GM06990 (cell line): ENCODE data around the gene ABCA9.
"Not testable (repeated sequence)": the region's sequence is repeated elsewhere in the genome, so short reads cannot be mapped to it uniquely, and the experiment has no call there.

Experiments
- DNase-seq: peaks from one replicate; pipeline ENCODE4 v3.0.0-alpha.2; 2011; ENCODE audit not compliant: insufficient read length; ENCODE audit errors: extremely low read depth
- H3K27me3 ChIP-seq: replicated peaks from 2 replicates; pipeline ENCODE4 v1.6.0; 2011; ENCODE audit warnings: low read length; ENCODE audit not compliant: control insufficient read depth, insufficient read depth
- H3K36me3 ChIP-seq: 2 replicates; pipeline ENCODE4 v1.5.1; 2011; ENCODE audit warnings: low read length; ENCODE audit not compliant: control insufficient read depth, insufficient read depth
- H3K4me3 ChIP-seq: replicated peaks from 2 replicates; pipeline ENCODE4 v1.5.1; 2011; ENCODE audit warnings: low read depth, mild to moderate bottlenecking, control low read depth, low read length
- TF ChIP-seq, protein P1 (sequence below): IDR thresholded peaks from 2 replicates; pipeline ENCODE4 v1.5.1; 2011; ENCODE audit warnings: low read length, control low read depth, mild to moderate bottlenecking, inconsistent platforms; ENCODE audit not compliant: insufficient read depth, poor library complexity, severe bottlenecking

ABCA9 gene

DNA sequence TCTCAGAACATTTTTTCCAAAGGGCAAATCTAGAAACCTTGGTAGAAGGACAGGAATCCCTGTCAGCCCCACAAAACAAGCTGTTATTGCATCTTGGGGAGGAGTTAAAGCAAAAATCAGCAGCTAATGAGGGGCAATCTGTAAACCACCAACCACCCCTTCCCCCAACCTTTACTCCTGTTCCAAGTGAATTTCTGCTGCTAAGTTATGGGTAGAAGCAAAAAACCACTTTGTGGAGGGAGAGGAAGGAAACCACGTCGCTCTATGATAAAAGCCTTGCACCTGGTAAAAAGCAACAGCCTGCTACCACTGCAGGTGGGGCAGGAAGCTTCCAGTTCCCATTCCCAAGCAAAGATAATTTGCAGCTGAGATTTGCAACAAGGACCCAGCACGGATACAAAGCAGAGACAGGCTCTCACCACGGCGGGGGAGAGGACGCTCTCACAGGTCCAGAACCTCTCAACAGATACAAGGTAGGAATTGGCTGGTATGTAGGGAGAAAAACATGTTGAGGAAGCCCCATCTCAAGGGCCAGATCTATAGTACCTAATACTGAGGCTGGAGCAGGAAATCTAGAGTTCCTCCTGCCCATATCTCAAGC is 116.2 kb downstream of the ABCA9 start:
- H3K4me3 ChIP-seq = no peak overlapping the region
- no peaks in the 10 kb centered on the region for H3K36me3 ChIP-seq
- no peaks in the 10 kb centered on the region for H3K27me3 ChIP-seq
- no peak for DNase-seq
- TF ChIP-seq, protein P1, sequence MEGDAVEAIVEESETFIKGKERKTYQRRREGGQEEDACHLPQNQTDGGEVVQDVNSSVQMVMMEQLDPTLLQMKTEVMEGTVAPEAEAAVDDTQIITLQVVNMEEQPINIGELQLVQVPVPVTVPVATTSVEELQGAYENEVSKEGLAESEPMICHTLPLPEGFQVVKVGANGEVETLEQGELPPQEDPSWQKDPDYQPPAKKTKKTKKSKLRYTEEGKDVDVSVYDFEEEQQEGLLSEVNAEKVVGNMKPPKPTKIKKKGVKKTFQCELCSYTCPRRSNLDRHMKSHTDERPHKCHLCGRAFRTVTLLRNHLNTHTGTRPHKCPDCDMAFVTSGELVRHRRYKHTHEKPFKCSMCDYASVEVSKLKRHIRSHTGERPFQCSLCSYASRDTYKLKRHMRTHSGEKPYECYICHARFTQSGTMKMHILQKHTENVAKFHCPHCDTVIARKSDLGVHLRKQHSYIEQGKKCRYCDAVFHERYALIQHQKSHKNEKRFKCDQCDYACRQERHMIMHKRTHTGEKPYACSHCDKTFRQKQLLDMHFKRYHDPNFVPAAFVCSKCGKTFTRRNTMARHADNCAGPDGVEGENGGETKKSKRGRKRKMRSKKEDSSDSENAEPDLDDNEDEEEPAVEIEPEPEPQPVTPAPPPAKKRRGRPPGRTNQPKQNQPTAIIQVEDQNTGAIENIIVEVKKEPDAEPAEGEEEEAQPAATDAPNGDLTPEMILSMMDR = no peak

DNA sequence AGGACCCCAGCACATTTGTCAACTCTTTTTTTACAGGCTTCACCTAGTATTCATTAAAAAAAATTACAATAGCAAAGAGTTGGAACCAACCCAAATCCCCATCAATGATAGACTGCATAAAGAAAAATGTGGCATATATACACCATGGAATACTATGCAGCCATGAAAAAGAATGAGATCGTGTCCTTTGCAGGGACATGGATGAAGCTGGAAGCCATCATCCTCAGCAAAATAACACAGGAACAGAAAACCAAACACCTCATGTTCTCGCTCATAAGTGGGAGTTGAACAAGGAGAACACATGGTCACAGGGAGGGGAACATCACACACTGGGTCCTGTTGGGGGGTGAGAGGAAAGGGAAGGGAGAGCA is 116.9 kb downstream of the ABCA9 start:
- DNase-seq, H3K4me3 ChIP-seq, H3K27me3 ChIP-seq, H3K36me3 ChIP-seq: not testable (repeated sequence)

DNA sequence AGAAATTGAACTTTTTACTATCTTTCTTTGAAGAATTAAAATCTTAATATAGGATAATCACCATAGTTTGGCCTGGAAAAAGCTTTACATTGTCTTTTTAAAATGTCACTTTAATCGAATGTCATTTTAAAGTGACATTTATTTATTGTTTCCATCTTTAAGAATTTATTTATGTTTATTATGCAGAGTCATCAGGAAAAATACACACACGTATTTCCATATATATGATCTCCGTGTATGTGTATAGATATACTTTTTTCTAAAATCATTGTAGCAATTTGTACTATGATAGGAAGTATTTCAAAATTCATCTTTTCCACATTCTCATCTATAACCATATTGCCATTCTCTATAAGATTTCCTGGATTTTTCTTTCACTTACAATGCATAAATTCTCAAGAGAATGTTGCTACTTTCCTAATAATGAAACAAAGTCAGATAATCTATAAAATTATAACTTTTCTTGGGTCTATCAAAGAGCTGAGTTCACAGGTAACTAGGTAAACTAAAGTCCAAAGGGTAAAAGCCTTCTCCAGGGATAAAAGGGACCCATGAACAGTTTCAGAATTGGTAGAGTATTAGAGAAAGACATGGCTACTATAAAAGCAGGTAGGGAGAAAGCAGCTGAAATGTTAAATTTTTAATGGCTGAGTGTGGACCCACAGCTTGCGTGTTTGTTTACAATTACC is 117.5 kb downstream of the ABCA9 start:
- no peak overlapping the region for H3K4me3 ChIP-seq
- H3K27me3 ChIP-seq = no peaks in the 10 kb centered on the region
- TF ChIP-seq, protein P1 = no peak
- no peak for DNase-seq
- H3K36me3 ChIP-seq = no peaks in the 10 kb centered on the region

DNA sequence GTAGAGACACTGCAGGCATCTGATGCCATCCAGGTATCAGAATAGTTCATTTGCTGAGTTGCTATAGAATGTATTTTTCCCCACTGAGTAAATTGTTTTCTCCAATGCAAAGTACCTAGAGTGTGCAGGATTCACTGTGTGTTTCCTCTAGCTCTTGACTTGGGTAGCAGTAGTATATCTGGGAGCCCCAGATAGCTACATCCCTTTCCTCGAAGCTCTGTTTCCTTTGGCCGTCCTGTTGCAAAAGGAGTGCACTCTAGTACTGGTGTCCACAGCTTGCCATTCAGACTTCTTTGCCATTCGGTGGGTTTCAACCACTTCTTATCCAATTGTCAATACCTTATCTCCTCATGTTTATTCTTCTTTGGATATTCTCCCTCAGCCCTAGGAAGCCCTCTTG is 118.3 kb downstream of the ABCA9 start:
- no peaks in the 10 kb centered on the region for H3K36me3 ChIP-seq
- no peak for DNase-seq
- TF ChIP-seq, protein P1 = no peak
- no peak overlapping the region for H3K4me3 ChIP-seq
- H3K27me3 ChIP-seq = no peaks in the 10 kb centered on the region

DNA sequence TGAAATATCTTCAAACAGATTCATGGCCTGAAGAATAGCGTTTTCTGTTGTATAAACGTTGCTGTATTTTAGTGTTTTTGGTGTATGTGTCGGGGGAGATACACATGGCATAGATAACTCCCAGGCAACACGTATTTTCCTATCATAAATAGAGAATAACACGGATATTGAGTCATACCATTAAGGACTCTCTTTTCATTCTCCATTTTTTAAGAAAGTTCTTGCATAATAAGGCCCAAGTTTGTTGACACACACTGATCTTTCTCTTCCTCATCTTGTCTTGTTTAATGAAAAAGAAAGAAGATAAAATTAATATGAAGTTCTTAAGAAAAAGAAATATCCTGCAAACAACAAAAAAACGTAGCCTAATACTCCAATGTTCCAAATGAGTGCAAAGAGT is 119.0 kb downstream of the ABCA9 start:
- DNase-seq = no peak
- no peaks in the 10 kb centered on the region for H3K36me3 ChIP-seq
- TF ChIP-seq, protein P1 = no peak

DNA sequence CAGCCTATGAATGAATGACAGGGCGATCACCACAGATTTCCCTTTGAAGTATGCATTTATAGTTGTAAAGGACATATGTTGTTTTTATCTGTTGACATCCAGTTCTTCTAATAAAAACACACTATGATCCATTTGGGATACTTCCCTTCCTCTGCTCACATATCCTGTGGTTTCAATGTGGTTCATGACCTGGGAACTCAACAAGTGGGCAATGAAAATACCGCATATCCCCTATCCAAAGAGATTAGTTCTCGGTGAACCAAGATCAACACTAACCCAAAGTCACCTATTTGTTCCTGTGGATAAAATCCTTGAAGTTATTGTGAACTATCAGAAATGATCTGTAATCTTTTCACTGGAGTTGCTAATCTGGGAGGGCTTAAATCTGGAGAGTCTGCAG is 121.5 kb downstream of the ABCA9 start:
- no peak for DNase-seq
- TF ChIP-seq, protein P1 = no peak
- no peaks in the 10 kb centered on the region for H3K27me3 ChIP-seq
- no peaks in the 10 kb centered on the region for H3K36me3 ChIP-seq
- no peak overlapping the region for H3K4me3 ChIP-seq

More for the DNA sequence above, 119.0 kb downstream of the ABCA9 start:
- Histone ChIP-seq H3K27me3 (no peaks in the 10 kb centered on the region), H3K4me3 (no peak overlapping the region)
